ENCODE measurements around the gene PPEF2.
A peak's percentile ranks its signal among the peaks of the same experiment; 100 is the strongest.
"Not testable (repeated sequence)": the region's sequence is repeated elsewhere in the genome, so short reads cannot be mapped to it uniquely, and the experiment has no call there.

Gene PPEF2

DNA sequence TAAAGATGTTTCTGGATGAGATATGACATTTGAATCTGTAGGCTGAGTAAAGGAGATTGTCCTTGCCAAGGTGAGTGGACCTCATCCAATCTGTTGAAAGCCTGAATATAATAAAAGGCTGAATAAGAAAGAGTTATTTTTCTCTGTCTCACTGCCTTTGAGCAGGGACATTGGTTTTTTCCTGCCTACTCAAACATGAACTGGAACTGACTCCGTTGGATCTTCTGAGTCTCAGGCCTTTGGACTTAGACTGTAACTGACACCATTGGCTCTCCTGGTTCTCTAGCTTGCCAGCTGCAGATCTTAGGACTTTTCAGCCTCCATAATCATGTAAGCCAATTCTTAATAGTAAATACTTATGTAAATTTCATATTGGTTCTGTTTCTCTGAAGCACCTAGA is 43.5 kb downstream of the PPEF2 start:
- no peak overlapping the region for H3K4me3 ChIP-seq (ENCODE audit: low read depth, low read length)
- no peak for DNase-seq (ENCODE audit: low read depth)
- no peak for TF ChIP-seq CTCF (conservative IDR thresholded peaks at IDR 0.05; ENCODE audit: low read depth, low read length)

GRCh38 chr4:75849461-75849860 is 52.8 kb downstream of the PPEF2 start:
- no peak overlapping the region for H3K4me3 ChIP-seq (ENCODE audit: low read depth, low read length)
- DNase-seq (ENCODE audit: low read depth), result peak; percentile 52
- TF ChIP-seq CTCF (conservative IDR thresholded peaks at IDR 0.05; ENCODE audit: low read depth, low read length), result peak; percentile 20

DNA sequence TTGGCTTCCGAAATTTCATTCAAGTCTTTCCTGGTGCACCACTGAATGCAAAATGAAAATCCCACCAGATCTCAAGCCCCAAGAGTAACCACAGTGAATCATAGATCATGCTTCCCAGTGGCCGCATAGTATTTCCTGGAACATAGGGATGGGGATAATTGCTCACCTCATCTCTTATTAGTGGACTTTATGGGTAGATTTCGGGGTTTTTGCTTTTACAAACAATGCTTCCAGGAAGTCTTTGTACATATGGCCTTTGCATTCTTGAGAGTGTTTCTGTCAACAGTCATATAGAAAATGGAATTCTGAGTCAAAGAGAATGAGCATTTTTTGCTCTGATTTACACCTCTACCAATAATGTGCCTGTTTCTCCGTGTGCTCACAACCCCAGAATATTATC is 53.4 kb downstream of the PPEF2 start:
- TF ChIP-seq CTCF (conservative IDR thresholded peaks at IDR 0.05; ENCODE audit: low read depth, low read length), result no peak
- H3K4me3 ChIP-seq (ENCODE audit: low read depth, low read length), result no peak overlapping the region
- DNase-seq (ENCODE audit: low read depth), result peak; percentile 76

DNA sequence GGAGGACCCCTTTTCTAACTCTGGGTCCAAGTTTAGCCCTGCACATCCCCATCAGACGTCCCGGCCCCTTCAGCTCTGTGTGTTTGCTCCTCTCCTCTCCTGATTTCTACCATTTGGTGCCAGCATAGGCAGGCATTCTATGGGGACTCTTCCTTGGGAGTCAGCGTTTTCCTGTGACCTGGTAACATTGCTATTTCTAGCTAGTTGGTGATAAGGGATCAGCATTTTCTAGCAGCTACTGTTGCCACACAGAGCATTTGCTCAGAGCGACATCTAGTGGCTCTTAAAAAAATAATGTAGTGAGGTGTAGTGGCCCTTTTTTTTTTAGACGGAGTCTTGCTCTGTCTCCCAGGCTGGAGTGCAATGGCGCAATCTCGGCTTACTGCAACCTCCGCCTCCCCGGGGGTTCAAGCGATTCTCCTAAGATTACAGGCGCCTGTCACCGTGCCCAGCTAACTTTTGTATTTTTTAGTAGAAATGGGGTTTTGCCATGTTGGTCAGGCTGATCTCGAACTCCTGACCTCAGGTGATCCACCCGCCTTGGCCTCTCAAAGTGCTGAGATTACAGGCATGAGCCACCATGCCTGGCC is 54.0 kb downstream of the PPEF2 start:
- TF ChIP-seq CTCF (conservative IDR thresholded peaks at IDR 0.05; ENCODE audit: low read depth, low read length), result peak; percentile 69
- H3K4me3 ChIP-seq (ENCODE audit: low read depth, low read length), result not testable (repeated sequence)
- peak; percentile 97 for DNase-seq (ENCODE audit: low read depth)

GRCh38 chr4:75845992-75846391 is 56.3 kb downstream of the PPEF2 start:
- no peak overlapping the region for H3K4me3 ChIP-seq (ENCODE audit: low read depth, low read length)
- TF ChIP-seq CTCF (conservative IDR thresholded peaks at IDR 0.05; ENCODE audit: low read depth, low read length), result no peak
- no peak for DNase-seq (ENCODE audit: low read depth)

DNA sequence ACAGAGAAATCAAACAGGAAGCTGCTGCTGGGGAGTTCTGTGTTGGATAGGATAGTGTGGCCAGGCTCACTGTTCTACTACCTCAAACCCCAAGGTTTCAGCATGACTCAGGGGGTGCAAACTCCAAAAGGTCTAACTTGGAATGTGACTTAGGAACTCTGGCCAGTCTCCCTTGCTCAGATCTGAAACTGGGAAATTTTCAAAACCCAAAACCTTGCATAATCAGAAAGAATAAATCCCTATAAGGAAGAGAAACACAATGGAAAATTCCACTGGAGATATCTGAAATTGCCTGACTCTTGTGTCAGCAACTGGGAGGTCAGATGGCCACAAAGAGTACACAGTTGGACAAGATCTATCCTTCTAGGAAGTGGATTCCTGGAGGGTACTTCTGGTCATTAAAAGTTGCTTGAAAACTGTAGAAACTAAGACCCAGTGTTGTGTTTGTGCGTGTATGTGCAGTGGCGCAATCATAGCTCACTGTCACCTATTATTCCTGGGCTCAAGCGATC is 58.0 kb downstream of the PPEF2 start:
- no peak overlapping the region for H3K4me3 ChIP-seq (ENCODE audit: low read depth, low read length)
- no peak for TF ChIP-seq CTCF (conservative IDR thresholded peaks at IDR 0.05; ENCODE audit: low read depth, low read length)
- DNase-seq (ENCODE audit: low read depth), result peak; percentile 96

DNA sequence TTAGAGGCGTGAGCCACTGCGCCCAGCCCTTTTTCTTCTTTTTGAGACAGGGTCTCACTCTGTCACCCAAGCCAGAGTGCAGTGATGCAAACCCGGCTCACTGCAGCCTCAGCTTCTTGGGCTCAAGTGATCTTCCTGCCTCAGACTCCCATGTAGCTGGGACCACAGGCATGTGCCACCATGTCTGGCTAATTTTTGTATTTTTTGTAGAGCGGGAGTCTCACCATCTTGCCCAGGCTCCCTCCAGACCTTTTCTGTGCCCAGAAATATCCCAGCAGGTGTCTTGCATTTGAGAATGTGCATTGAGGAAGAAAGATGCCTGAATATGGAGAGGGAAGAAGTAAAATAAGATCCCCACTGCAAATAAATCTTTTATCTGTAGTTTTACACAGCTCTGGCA is 58.7 kb downstream of the PPEF2 start:
- no peak for TF ChIP-seq CTCF (conservative IDR thresholded peaks at IDR 0.05; ENCODE audit: low read depth, low read length)
- DNase-seq (ENCODE audit: low read depth), result no peak
- no peak overlapping the region for H3K4me3 ChIP-seq (ENCODE audit: low read depth, low read length)
